ENCODE results near the gene KCNN3. TPM values are rescaled to one million over a fixed set of nuclear protein-coding genes. Genes with fewer than 3 reads are reported as not detected.

KCNN3 gene
- total RNA-seq, 1 donor from 2014 or later = 0.04 TPM

GRCh38 chr1:154777154-154777553 lies 92.9 kb downstream of the KCNN3 start:
- TF ChIP-seq CTCF (IDR thresholded peaks at IDR 0.05; ENCODE audit: insufficient read depth, low read length, poor library complexity, severe bottlenecking) = no peak
- Histone ChIP-seq H3K4me3 (ENCODE audit: low read depth, low read length) (no peak overlapping the region), H3K27me3 (ENCODE audit: control insufficient read depth, insufficient read depth, low read length) (peaks cover 29% of the 10 kb centered on the region), H3K36me3 (ENCODE audit: control insufficient read depth, insufficient read depth, low read length) (no peaks in the 10 kb centered on the region)
- no peak for DNase-seq (ENCODE audit: low read depth)

GRCh38 chr1:154775621-154776605 lies 94.2 kb downstream of the KCNN3 start:
- Histone ChIP-seq H3K27me3 (ENCODE audit: control insufficient read depth, insufficient read depth, low read length) (peaks cover 32% of the 10 kb centered on the region), H3K36me3 (ENCODE audit: control insufficient read depth, insufficient read depth, low read length) (no peaks in the 10 kb centered on the region), H3K4me3 (ENCODE audit: low read depth, low read length) (no peak overlapping the region)
- no peak for TF ChIP-seq CTCF (IDR thresholded peaks at IDR 0.05; ENCODE audit: insufficient read depth, low read length, poor library complexity, severe bottlenecking)
- DNase-seq (ENCODE audit: low read depth) = no peak

- no peak for DNase-seq (ENCODE audit: low read depth)
- Histone ChIP-seq H3K4me3 (ENCODE audit: low read depth, low read length) (no peak overlapping the region), H3K36me3 (ENCODE audit: control insufficient read depth, insufficient read depth, low read length) (no peaks in the 10 kb centered on the region), H3K27me3 (ENCODE audit: control insufficient read depth, insufficient read depth, low read length) (peaks cover 27% of the 10 kb centered on the region)
- no peak for TF ChIP-seq CTCF (IDR thresholded peaks at IDR 0.05; ENCODE audit: insufficient read depth, low read length, poor library complexity, severe bottlenecking)
Observed at GRCh38 chr1:154774175-154774855, 95.8 kb downstream of the KCNN3 start.

GRCh38 chr1:154773551-154773950 lies 96.5 kb downstream of the KCNN3 start:
- Histone ChIP-seq H3K4me3 (ENCODE audit: low read depth, low read length) (no peak overlapping the region), H3K36me3 (ENCODE audit: control insufficient read depth, insufficient read depth, low read length) (no peaks in the 10 kb centered on the region), H3K27me3 (ENCODE audit: control insufficient read depth, insufficient read depth, low read length) (peaks cover 27% of the 10 kb centered on the region)
- no peak for TF ChIP-seq CTCF (IDR thresholded peaks at IDR 0.05; ENCODE audit: insufficient read depth, low read length, poor library complexity, severe bottlenecking)
- DNase-seq (ENCODE audit: low read depth) = no peak

- TF ChIP-seq CTCF (IDR thresholded peaks at IDR 0.05; ENCODE audit: insufficient read depth, low read length, poor library complexity, severe bottlenecking) = no peak
- Histone ChIP-seq H3K4me3 (ENCODE audit: low read depth, low read length) (no peak overlapping the region), H3K27me3 (ENCODE audit: control insufficient read depth, insufficient read depth, low read length) (peaks cover 27% of the 10 kb centered on the region), H3K36me3 (ENCODE audit: control insufficient read depth, insufficient read depth, low read length) (no peaks in the 10 kb centered on the region)
- DNase-seq (ENCODE audit: low read depth) = no peak
Observed at GRCh38 chr1:154772606-154773506, 97.2 kb downstream of the KCNN3 start.

All from kidney epithelial cell (primary cell).